Stimulated activated naive CD8-positive, alpha-beta T cell treated with anti-CD3 and anti-CD28 coated beads, Interleukin-15, amount 100 ng/mL, for 72 hours (primary cell): ENCODE results near the gene SLC2A11.

Experiments
- ATAC-seq: fragments of 150-1000 bp; cut with Tn5 transposase; 2 replicates; pipeline ENCODE4 v1.10.0; 2021; ENCODE audit warnings: mild to moderate bottlenecking, moderate library complexity
- DNase-seq, 2 donors: peaks; one replicate each; pipeline ENCODE4 v3.0.0; 2021 to 2022
- H3K27ac Mint-ChIP-seq, 2 donors: one replicate each; pipeline ENCODE4 v1.8.0; 2022; ENCODE audit warnings: mild to moderate bottlenecking in 2 of 2, mixed read lengths in 2 of 2, moderate library complexity in 2 of 2
- H3K27me3 Mint-ChIP-seq: one replicate; pipeline ENCODE4 v1.8.0; 2022; ENCODE audit warnings: mixed read lengths
- H3K4me1 Mint-ChIP-seq: one replicate; pipeline ENCODE4 v1.8.0; 2022; ENCODE audit warnings: mild to moderate bottlenecking, mixed read lengths
- H3K4me3 Mint-ChIP-seq, 2 donors: one replicate each; pipeline ENCODE4 v1.8.0; 2022; ENCODE audit warnings: mild to moderate bottlenecking in 2 of 2, mixed read lengths in 2 of 2, moderate library complexity in 1 of 2
- H3K9me3 Mint-ChIP-seq, 2 donors: one replicate each; pipeline ENCODE4 v1.8.0; 2022; ENCODE audit warnings: mixed read lengths in 2 of 2

The SLC2A11 gene

GRCh38 chr22:23837911-23838680 lies 19.6 kb upstream of the SLC2A11 start:
- DNase-seq (no peak), ATAC-seq (no peak)
- peaks cover 7% of the 10 kb centered on the region for H3K27me3 Mint-ChIP-seq
- H3K9me3 Mint-ChIP-seq: no peaks in the 10 kb centered on the region
- peaks cover 28% of the 10 kb centered on the region for H3K4me1 Mint-ChIP-seq
- peak overlapping the region; percentile 91 to 96 for H3K27ac Mint-ChIP-seq
- peak overlapping the region; percentile 96 to 97 for H3K4me3 Mint-ChIP-seq

- peak; percentile 91 for ATAC-seq
- peak within 1 kb of the TSS; percentile 91 to 96 for H3K27ac Mint-ChIP-seq
- H3K9me3 Mint-ChIP-seq: no peaks in the 10 kb centered on the region
- H3K27me3 Mint-ChIP-seq: peaks cover 7% of the 10 kb centered on the region
- peaks cover 28% of the 10 kb centered on the region for H3K4me1 Mint-ChIP-seq
- peak within 1 kb of the TSS; percentile 96 to 97 for H3K4me3 Mint-ChIP-seq
- peak; percentile 93 to 97 for DNase-seq
These were observed 18.8 kb upstream of the SLC2A11 start, which contains the start of gene DERL3 for GRCh38 chr22:23838681-23839468. DERL3 (minus strand) TSS chr22:23839006; CDS start chr22:23838987, 19 bp downstream.

GRCh38 chr22:23840026-23840425 lies 17.6 kb upstream of the SLC2A11 start:
- Mint-ChIP-seq H3K4me1 (peaks cover 28% of the 10 kb centered on the region), H3K9me3 (no peaks in the 10 kb centered on the region), H3K27ac (no peak overlapping the region), H3K4me3 (no peak overlapping the region), H3K27me3 (peaks cover 7% of the 10 kb centered on the region)
- ATAC-seq (no peak), DNase-seq (no peak)

GRCh38 chr22:23841292-23841691 lies 16.4 kb upstream of the SLC2A11 start:
- Mint-ChIP-seq H3K27me3 (peaks cover 7% of the 10 kb centered on the region), H3K9me3 (no peaks in the 10 kb centered on the region), H3K27ac (no peak overlapping the region), H3K4me1 (peaks cover 29% of the 10 kb centered on the region), H3K4me3 (no peak overlapping the region)
- no peak for ATAC-seq
- DNase-seq: no peak

GRCh38 chr22:23841736-23842445 lies 15.8 kb upstream of the SLC2A11 start:
- ATAC-seq: no peak
- Mint-ChIP-seq H3K4me1 (peaks cover 35% of the 10 kb centered on the region), H3K4me3 (no peak overlapping the region), H3K27me3 (peaks cover 7% of the 10 kb centered on the region), H3K27ac (no peak overlapping the region), H3K9me3 (no peaks in the 10 kb centered on the region)
- no peak for DNase-seq

GRCh38 chr22:23842599-23842998 lies 15.1 kb upstream of the SLC2A11 start:
- no peaks in the 10 kb centered on the region for H3K9me3 Mint-ChIP-seq
- DNase-seq (no peak), ATAC-seq (no peak)
- H3K27ac Mint-ChIP-seq: no peak overlapping the region
- H3K4me1 Mint-ChIP-seq: peaks cover 29% of the 10 kb centered on the region
- H3K27me3 Mint-ChIP-seq: peaks cover 7% of the 10 kb centered on the region
- no peak overlapping the region for H3K4me3 Mint-ChIP-seq

GRCh38 chr22:23844739-23845202 lies 12.9 kb upstream of the SLC2A11 start:
- no peak for ATAC-seq
- H3K27ac Mint-ChIP-seq: peak overlapping the region in 1 of 2 donors; percentile 72
- no peak overlapping the region for H3K4me3 Mint-ChIP-seq

GRCh38 chr22:23845265-23846080 lies 12.2 kb upstream of the SLC2A11 start:
- DNase-seq (no peak), ATAC-seq (no peak)
- Mint-ChIP-seq H3K9me3 (no peaks in the 10 kb centered on the region), H3K4me3 (no peak overlapping the region), H3K27me3 (peaks cover 7% of the 10 kb centered on the region), H3K4me1 (peaks cover 22% of the 10 kb centered on the region), H3K27ac (no peak overlapping the region)

More at GRCh38 chr22:23844739-23845202, 12.9 kb upstream of the SLC2A11 start:
- H3K4me1 Mint-ChIP-seq: peaks cover 17% of the 10 kb centered on the region
- H3K27me3 Mint-ChIP-seq: peaks cover 3% of the 10 kb centered on the region
- H3K9me3 Mint-ChIP-seq: no peaks in the 10 kb centered on the region
- no peak for DNase-seq

- ATAC-seq (no peak), DNase-seq (no peak)
- Mint-ChIP-seq H3K4me1 (peaks cover 22% of the 10 kb centered on the region), H3K27ac (no peak overlapping the region), H3K4me3 (no peak overlapping the region), H3K9me3 (no peaks in the 10 kb centered on the region), H3K27me3 (peaks cover 13% of the 10 kb centered on the region)
These were observed 11.6 kb upstream of the SLC2A11 start for GRCh38 chr22:23846081-23846469.

- no peak overlapping the region for H3K27ac Mint-ChIP-seq
These were observed 10.3 kb upstream of the SLC2A11 start for GRCh38 chr22:23847310-23847920.

GRCh38 chr22:23847991-23848864 lies 9.4 kb upstream of the SLC2A11 start:
- DNase-seq (no peak), ATAC-seq (no peak)
- Mint-ChIP-seq H3K27me3 (peaks cover 19% of the 10 kb centered on the region), H3K27ac (no peak overlapping the region), H3K9me3 (no peaks in the 10 kb centered on the region), H3K4me3 (no peak overlapping the region), H3K4me1 (peaks cover 22% of the 10 kb centered on the region)

More at GRCh38 chr22:23847310-23847920, 10.3 kb upstream of the SLC2A11 start:
- Mint-ChIP-seq H3K4me1 (peaks cover 22% of the 10 kb centered on the region), H3K4me3 (no peak overlapping the region), H3K9me3 (no peaks in the 10 kb centered on the region), H3K27me3 (peaks cover 19% of the 10 kb centered on the region)
- ATAC-seq (no peak), DNase-seq (no peak)

GRCh38 chr22:23849009-23850006 lies 8.4 kb upstream of the SLC2A11 start:
- peaks cover 19% of the 10 kb centered on the region for H3K27me3 Mint-ChIP-seq
- peak overlapping the region; percentile 12 to 63 for H3K4me3 Mint-ChIP-seq
- ATAC-seq (peak; percentile 89), DNase-seq (peak; percentile 86 to 88)
- H3K9me3 Mint-ChIP-seq: no peaks in the 10 kb centered on the region
- peak overlapping the region in 1 of 2 donors; percentile 34 for H3K27ac Mint-ChIP-seq
- H3K4me1 Mint-ChIP-seq: peaks cover 22% of the 10 kb centered on the region
